OCI-LY1 (cell line): ENCODE data around the gene MPST.

Experiments
- H2AFZ ChIP-seq: fragments of 200-600 bp; sonication (generic), shearing (Covaris generic); 2 replicates; pipeline ENCODE4 v1.6.0; 2014; ENCODE audit warnings: antibody characterized with exemption, mild to moderate bottlenecking, low read length
- H3F3A ChIP-seq: fragments of 200-600 bp; sonication (generic), shearing (Covaris generic); 2 replicates; pipeline ENCODE4 v1.6.0; 2014; ENCODE audit warnings: mild to moderate bottlenecking, antibody characterized with exemption, low read length, moderate library complexity; ENCODE audit not compliant: insufficient read depth
- H3K27ac ChIP-seq: fragments of 200-600 bp; sonication (generic); 2 replicates; pipeline ENCODE4 v1.5.1; 2014; ENCODE audit warnings: low read length, mixed run types, mild to moderate bottlenecking, low read depth; ENCODE audit not compliant: poor library complexity, severe bottlenecking
- H3K27me3 ChIP-seq: fragments of 200-600 bp; sonication (generic); 2 replicates; pipeline ENCODE4 v1.6.0; 2014; ENCODE audit warnings: antibody characterized with exemption, mild to moderate bottlenecking, low read length, moderate library complexity; ENCODE audit not compliant: insufficient read depth
- H3K36me3 ChIP-seq: fragments of 200-600 bp; sonication (generic); 2 replicates; pipeline ENCODE4 v1.6.1; 2014; ENCODE audit warnings: mild to moderate bottlenecking, antibody characterized with exemption, low read length, moderate library complexity, mixed read lengths; ENCODE audit not compliant: insufficient read depth
- H3K4me1 ChIP-seq: fragments of 200-600 bp; sonication (generic); 2 replicates; pipeline ENCODE4 v1.5.1; 2014; ENCODE audit warnings: mild to moderate bottlenecking, low read length, moderate library complexity; ENCODE audit not compliant: insufficient read depth, severe bottlenecking
- H3K4me2 ChIP-seq: fragments of 200-600 bp; sonication (generic), shearing (Covaris generic); 2 replicates; pipeline ENCODE4 v1.6.1; 2014; ENCODE audit warnings: low read length
- H3K4me3 ChIP-seq: fragments of 200-600 bp; sonication (generic); 2 replicates; pipeline ENCODE4 v1.5.1; 2014; ENCODE audit warnings: low read length, low read depth, mild to moderate bottlenecking, mixed read lengths; ENCODE audit not compliant: poor library complexity, severe bottlenecking
- H3K79me2 ChIP-seq: fragments of 200-600 bp; shearing (Covaris generic); 2 replicates; pipeline ENCODE4 v1.6.1; 2016; ENCODE audit warnings: mixed run types, low read length, mixed read lengths; ENCODE audit not compliant: insufficient read depth
- H3K9ac ChIP-seq: fragments of 200-600 bp; sonication (generic), shearing (Covaris generic); 2 replicates; pipeline ENCODE4 v1.6.1; 2014; ENCODE audit warnings: mild to moderate bottlenecking, low read length, mixed read lengths
- H3K9me2 ChIP-seq: fragments of 200-600 bp; sonication (generic), shearing (Covaris generic); 2 replicates; pipeline ENCODE4 v1.6.1; 2014; ENCODE audit warnings: low read depth, mild to moderate bottlenecking, low read length, mixed read lengths
- H3K9me3 ChIP-seq: fragments of 200-600 bp; shearing (Covaris generic); 2 replicates; pipeline ENCODE4 v1.6.1; 2014; ENCODE audit warnings: low read length, mixed read lengths
- H4K20me1 ChIP-seq: fragments of 200-600 bp; sonication (generic), shearing (Covaris generic); 2 replicates; pipeline ENCODE4 v1.6.0; 2016; ENCODE audit warnings: mild to moderate bottlenecking, low read length; ENCODE audit not compliant: insufficient read depth
- EZH2 ChIP-seq: fragments of 200-600 bp; sonication (generic), shearing (Covaris generic); IDR thresholded peaks from 2 replicates; pipeline ENCODE4 v1.8.0; 2017; ENCODE audit warnings: borderline replicate concordance, mixed run types, mild to moderate bottlenecking, antibody characterized with exemption, low read length, moderate library complexity, mixed read lengths
- TF ChIP-seq, protein P1 (sequence below): fragments of 200-600 bp; sonication (generic), shearing (Covaris generic); IDR thresholded peaks from 2 replicates; pipeline ENCODE4 v1.5.1; 2017; ENCODE audit warnings: mild to moderate bottlenecking, antibody characterized with exemption, low read length, moderate library complexity, mixed read lengths

MPST gene

DNA sequence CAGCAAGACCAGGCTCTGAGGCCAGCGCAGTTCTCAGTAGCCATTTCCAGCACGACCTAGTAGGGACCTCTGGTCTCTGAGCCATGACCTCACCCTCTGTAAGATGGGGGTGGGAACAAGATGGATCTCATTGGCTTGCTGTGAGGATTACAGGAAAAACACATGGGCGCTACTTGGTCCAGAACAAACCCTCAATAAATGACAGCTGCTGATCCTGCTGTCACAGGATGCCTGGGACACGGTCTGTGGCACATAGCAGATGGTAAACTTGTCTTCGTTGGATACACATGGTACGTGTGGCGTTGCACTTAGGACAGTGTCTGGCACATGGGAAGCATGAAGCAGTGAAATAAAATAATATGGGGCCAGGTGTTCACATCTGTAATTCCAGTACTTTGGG, 27.5 kb downstream of the MPST start:
- TF ChIP-seq, protein P1, sequence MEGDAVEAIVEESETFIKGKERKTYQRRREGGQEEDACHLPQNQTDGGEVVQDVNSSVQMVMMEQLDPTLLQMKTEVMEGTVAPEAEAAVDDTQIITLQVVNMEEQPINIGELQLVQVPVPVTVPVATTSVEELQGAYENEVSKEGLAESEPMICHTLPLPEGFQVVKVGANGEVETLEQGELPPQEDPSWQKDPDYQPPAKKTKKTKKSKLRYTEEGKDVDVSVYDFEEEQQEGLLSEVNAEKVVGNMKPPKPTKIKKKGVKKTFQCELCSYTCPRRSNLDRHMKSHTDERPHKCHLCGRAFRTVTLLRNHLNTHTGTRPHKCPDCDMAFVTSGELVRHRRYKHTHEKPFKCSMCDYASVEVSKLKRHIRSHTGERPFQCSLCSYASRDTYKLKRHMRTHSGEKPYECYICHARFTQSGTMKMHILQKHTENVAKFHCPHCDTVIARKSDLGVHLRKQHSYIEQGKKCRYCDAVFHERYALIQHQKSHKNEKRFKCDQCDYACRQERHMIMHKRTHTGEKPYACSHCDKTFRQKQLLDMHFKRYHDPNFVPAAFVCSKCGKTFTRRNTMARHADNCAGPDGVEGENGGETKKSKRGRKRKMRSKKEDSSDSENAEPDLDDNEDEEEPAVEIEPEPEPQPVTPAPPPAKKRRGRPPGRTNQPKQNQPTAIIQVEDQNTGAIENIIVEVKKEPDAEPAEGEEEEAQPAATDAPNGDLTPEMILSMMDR = no peak
- TF ChIP-seq EZH2 = no peak
- H3K27me3 ChIP-seq = peaks cover 4% of the 10 kb centered on the region; the same call in 1 of the 2 replicates
- H3K4me2 ChIP-seq = no peak overlapping the region
- no peak overlapping the region for H3K27ac ChIP-seq
- H3F3A ChIP-seq = no peaks in the 10 kb centered on the region
- H2AFZ ChIP-seq = no peak overlapping the region
- no peaks in the 10 kb centered on the region for H3K9me3 ChIP-seq
- no peaks in the 10 kb centered on the region for H3K79me2 ChIP-seq
- H3K9ac ChIP-seq = no peak overlapping the region
- no peaks in the 10 kb centered on the region for H3K36me3 ChIP-seq
- H3K9me2 ChIP-seq = no peaks in the 10 kb centered on the region
- no peak overlapping the region for H3K4me3 ChIP-seq
- no peaks in the 10 kb centered on the region for H4K20me1 ChIP-seq
- H3K4me1 ChIP-seq = peaks cover 4% of the 10 kb centered on the region

DNA sequence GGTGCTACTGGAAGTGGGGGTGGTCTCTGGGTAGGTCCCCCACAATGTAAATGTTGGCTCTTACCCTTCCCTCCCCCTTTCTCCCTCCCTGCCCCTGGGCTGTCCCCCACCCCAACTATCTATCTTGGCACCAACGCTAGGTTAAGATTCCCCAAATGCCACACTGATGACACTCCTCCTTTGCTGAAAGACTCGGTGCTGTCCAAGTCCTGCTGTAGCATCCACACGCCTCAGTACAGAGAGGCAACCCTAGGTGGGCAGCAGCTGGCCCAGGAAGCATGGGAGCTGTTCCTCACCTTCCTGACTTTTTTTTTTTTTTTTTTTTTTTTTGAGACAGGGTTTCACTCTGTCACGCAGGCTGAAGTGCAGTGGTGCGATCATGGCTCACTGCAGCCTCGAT, 28.6 kb downstream of the MPST start:
- Histone ChIP-seq H3K27ac (no peak overlapping the region), H3K27me3 (peaks cover 7% of the 10 kb centered on the region), H2AFZ (no peak overlapping the region), H3K4me3 (no peak overlapping the region), H3K9me2 (no peaks in the 10 kb centered on the region), H3K9me3 (no peaks in the 10 kb centered on the region), H4K20me1 (no peaks in the 10 kb centered on the region), H3K79me2 (no peaks in the 10 kb centered on the region), H3F3A (no peaks in the 10 kb centered on the region), H3K4me2 (no peak overlapping the region), H3K9ac (no peak overlapping the region), H3K4me1 (peaks cover 9% of the 10 kb centered on the region), H3K36me3 (no peaks in the 10 kb centered on the region)
- TF ChIP-seq EZH2 = no peak

DNA sequence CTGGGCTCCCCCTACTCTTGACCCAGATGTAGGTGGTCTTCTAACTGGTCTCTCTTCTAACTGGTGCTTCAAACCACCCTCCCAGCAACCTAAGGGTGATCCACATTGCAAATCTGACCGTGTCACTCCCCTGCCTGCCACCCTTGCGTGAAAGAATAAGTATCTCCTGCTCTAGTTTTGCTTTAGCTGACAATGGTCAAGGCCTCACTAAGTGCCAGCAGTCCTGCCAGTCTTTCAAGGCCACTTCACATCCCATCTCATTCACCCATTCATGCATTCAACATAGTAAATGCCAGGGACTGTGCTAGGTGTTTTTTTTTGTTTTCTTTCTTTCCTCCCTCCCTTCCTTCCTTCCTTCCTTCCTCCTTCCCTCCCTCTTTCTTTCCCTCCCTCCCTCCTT, 29.7 kb downstream of the MPST start:
- Histone ChIP-seq H3K9me3 (no peaks in the 10 kb centered on the region), H3K4me1 (peaks cover 9% of the 10 kb centered on the region), H3K4me3 (no peak overlapping the region), H3F3A (no peaks in the 10 kb centered on the region), H3K9ac (no peak overlapping the region), H3K36me3 (no peaks in the 10 kb centered on the region), H3K79me2 (no peaks in the 10 kb centered on the region), H3K9me2 (no peaks in the 10 kb centered on the region), H3K27me3 (peaks cover 5% of the 10 kb centered on the region; the same call in 1 of the 2 replicates), H4K20me1 (no peaks in the 10 kb centered on the region), H3K27ac (no peak overlapping the region), H2AFZ (no peak overlapping the region), H3K4me2 (no peak overlapping the region)
- TF ChIP-seq EZH2 = no peak
- TF ChIP-seq, protein P1 = no peak

DNA sequence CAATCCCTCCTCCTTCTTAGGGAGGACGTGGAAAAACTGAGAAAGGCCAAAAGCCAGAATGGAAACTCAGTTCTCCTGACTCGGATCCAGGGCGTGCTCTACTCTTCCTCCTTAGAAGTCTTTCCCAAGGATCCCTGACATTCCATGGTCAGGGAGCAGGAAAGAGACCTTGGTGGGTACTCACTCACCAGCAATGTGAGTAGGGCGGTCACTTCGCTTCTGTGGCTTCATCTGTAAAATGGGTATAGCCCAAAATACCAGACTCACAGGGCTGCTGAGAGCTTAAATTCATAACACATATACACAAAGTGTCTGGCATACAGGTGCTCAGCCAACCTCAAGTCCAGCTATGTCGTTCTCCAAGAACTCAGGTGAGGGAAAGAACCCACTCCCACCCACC, 31.4 kb downstream of the MPST start:
- no peaks in the 10 kb centered on the region for H3K79me2 ChIP-seq
- no peaks in the 10 kb centered on the region for H4K20me1 ChIP-seq
- H3K27me3 ChIP-seq = peaks cover 5% of the 10 kb centered on the region; the same call in 1 of the 2 replicates
- H3K9me3 ChIP-seq = no peaks in the 10 kb centered on the region
- H3K9ac ChIP-seq = no peak overlapping the region
- H3K4me3 ChIP-seq = no peak overlapping the region
- no peak overlapping the region for H3K4me2 ChIP-seq
- no peak overlapping the region for H3K27ac ChIP-seq
- no peaks in the 10 kb centered on the region for H3K9me2 ChIP-seq
- H3K36me3 ChIP-seq = no peaks in the 10 kb centered on the region
- H2AFZ ChIP-seq = no peak overlapping the region
- H3F3A ChIP-seq = no peaks in the 10 kb centered on the region
- peaks cover 9% of the 10 kb centered on the region for H3K4me1 ChIP-seq
- TF ChIP-seq, protein P1 = no peak
- no peak for TF ChIP-seq EZH2
